Activated CD4-positive, alpha-beta T cell treated with anti-CD3 and anti-CD28 coated beads, Interleukin-2, amount 10 ng/mL, durations not matched to agents 7 days and 5 days (primary cell): ENCODE measurements around the gene CFD. TPM values are rescaled to one million over a fixed set of nuclear protein-coding genes. Genes with fewer than 3 reads are reported as not detected.
"Not testable (repeated sequence)": the region's sequence is repeated elsewhere in the genome, so short reads cannot be mapped to it uniquely, and the experiment has no call there.

ENCODE experiments used
- CTCF ChIA-PET: fragments of 350-600 bp; sonication (Branson Sonifier 250); formaldehyde crosslinking; loops from one replicate; lab custom pipeline; 2021; ENCODE audit warnings: antibody characterized with exemption; lab: Charles Lee
- POLR2A ChIA-PET: fragments of 350-600 bp; sonication (Branson Sonifier 250); formaldehyde crosslinking; loops from one replicate; lab custom pipeline; 2021; ENCODE audit warnings: antibody characterized with exemption; lab: Charles Lee
- DNase-seq: peaks from one replicate; pipeline ENCODE4 v3.0.0-alpha.2; 2020
- H3K27ac Mint-ChIP-seq: one replicate; pipeline ENCODE4 v1.8.0; 2021; ENCODE audit warnings: mild to moderate bottlenecking, moderate library complexity, mixed read lengths
- H3K27me3 Mint-ChIP-seq: one replicate; pipeline ENCODE4 v1.8.0; 2021; ENCODE audit warnings: mixed read lengths
- H3K36me3 Mint-ChIP-seq: one replicate; pipeline ENCODE4 v1.8.0; 2021; ENCODE audit warnings: low read depth, mixed read lengths
- H3K4me1 Mint-ChIP-seq: one replicate; pipeline ENCODE4 v1.8.0; 2021; ENCODE audit warnings: mixed read lengths
- H3K4me3 Mint-ChIP-seq: one replicate; pipeline ENCODE4 v1.8.0; 2021; ENCODE audit warnings: mild to moderate bottlenecking, moderate library complexity, mixed read lengths
- H3K9me3 Mint-ChIP-seq: one replicate; pipeline ENCODE4 v1.8.0; 2021; ENCODE audit warnings: mixed read lengths
- total RNA-seq, 2 experiments: library from RNA; stranded (reverse); gene quantifications; one replicate each; pipeline ENCODE4 v1.2.3, GENCODE V29; 2021

The CFD gene
- total RNA-seq, 2 experiments from 2014 or later = 1.5 to 1.6 TPM

DNA sequence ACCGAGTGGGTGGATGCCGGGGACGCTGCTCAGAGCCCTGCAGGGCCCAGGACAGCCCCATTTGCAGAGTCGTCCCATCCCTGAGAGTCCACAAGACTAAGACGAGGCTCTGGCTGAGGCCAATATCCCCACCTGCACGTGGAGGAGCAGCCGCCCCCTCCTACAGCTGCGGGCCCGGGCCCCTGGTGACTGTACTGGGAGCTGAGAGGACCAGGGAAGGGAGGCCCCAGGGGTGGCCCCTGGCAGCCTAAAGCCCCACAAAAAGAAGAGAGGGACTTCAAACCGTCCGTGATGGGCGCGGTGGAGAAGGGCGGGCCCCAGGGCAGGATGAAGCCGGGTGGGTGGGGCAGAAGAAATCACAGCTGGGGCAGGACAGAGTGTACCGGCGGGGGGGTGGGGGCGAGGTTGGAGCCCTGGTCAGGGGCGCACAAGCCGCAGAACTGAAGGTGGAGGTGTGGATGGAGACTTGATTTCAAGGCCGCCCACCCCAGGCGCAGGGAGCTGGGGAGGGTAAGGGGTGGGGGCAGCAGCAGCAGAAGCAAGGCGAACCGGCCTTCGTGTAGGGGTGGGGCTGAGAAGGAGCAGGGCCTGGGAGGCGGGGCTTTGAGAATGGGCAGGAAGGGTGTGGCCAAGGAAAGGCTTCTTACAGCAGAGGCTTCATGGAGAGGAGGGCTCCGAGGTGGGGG is 12.9 kb downstream of the CFD start:
- peaks cover 14% of the 10 kb centered on the region for H3K4me1 Mint-ChIP-seq
- peak overlapping the region; percentile 67 for H3K4me3 Mint-ChIP-seq
- ChIA-PET CTCF (interaction anchor here (0.6 to 2.3 kb wide), 2 partner anchors 9 to 103 kb away, joined by 3 to 8 read pairs; no protein-coding TSS in a partner anchor), POLR2A (interaction anchor here (0.5 kb wide), 1 partner anchor 525 kb away, joined by 3 read pairs; no protein-coding TSS in a partner anchor)
- no peaks in the 10 kb centered on the region for H3K9me3 Mint-ChIP-seq
- no peaks in the 10 kb centered on the region for H3K27me3 Mint-ChIP-seq
- peaks cover 22% of the 10 kb centered on the region for H3K36me3 Mint-ChIP-seq
- DNase-seq = peak; percentile 93
- peak overlapping the region; percentile 93 for H3K27ac Mint-ChIP-seq

GRCh38 chr19:873084-873483 is 13.6 kb downstream of the CFD start:
- Mint-ChIP-seq H3K36me3 (peaks cover 19% of the 10 kb centered on the region), H3K27ac (peak overlapping the region; percentile 71), H3K27me3 (no peaks in the 10 kb centered on the region), H3K4me3 (no peak overlapping the region), H3K4me1 (peaks cover 14% of the 10 kb centered on the region), H3K9me3 (no peaks in the 10 kb centered on the region)
- DNase-seq = peak; percentile 90
- ChIA-PET CTCF (interaction anchor here (2.3 to 2.4 kb wide), 2 partner anchors 10 to 111 kb away, joined by 8 read pairs; partner anchors contain the start of gene WDR18), POLR2A (interaction anchor here (0.5 kb wide), 1 partner anchor 525 kb away, joined by 3 read pairs; no protein-coding TSS in a partner anchor)

- no peaks in the 10 kb centered on the region for H3K9me3 Mint-ChIP-seq
- no peaks in the 10 kb centered on the region for H3K27me3 Mint-ChIP-seq
- no peak overlapping the region for H3K27ac Mint-ChIP-seq
- peaks cover 14% of the 10 kb centered on the region for H3K4me1 Mint-ChIP-seq
- POLR2A ChIA-PET = no interaction called here
- DNase-seq = no peak
- peaks cover 18% of the 10 kb centered on the region for H3K36me3 Mint-ChIP-seq
- no peak overlapping the region for H3K4me3 Mint-ChIP-seq
- CTCF ChIA-PET = interaction anchor here (1.0 to 2.4 kb wide), 3 partner anchors 10 to 111 kb away, joined by 4 to 8 read pairs (median 7); partner anchors contain the start of gene WDR18
Observed at GRCh38 chr19:873561-874041, 14.1 kb downstream of the CFD start.

DNA sequence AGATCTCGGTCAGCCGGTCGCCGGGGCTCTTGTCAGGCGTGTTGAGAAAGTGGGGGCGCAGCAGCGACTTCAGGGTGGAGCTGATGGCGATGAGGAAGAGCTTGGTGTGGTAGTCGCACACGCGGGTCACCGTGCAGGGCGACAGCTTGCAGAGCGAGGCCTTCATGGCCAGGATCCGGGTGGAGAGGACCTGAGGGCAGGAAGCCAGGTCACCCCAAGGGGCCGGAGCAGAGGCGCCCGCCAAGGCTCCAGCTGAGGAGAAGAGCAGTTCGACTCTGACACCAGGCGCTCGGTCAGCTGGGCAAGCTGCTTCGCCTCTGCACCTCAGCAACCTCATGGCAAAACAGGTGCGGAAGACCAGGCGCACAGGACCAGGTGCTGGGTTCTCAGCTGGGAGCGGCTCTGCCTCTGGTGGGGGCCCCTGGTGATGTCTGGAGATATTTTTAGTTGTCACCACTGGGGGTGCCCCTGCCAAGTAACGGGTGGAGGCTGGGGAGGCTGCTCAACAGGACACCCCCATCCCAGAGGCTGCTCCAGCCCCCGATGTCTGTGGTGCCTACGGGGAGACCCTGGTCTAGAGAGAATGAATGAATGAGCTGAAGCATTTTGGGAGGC is 15.9 kb downstream of the CFD start:
- no peaks in the 10 kb centered on the region for H3K9me3 Mint-ChIP-seq
- no peak overlapping the region for H3K4me3 Mint-ChIP-seq
- no peak overlapping the region for H3K27ac Mint-ChIP-seq
- ChIA-PET CTCF (interaction anchor here (0.6 to 2.4 kb wide), 7 partner anchors 12 to 167 kb away, joined by 3 to 8 read pairs (median 3); partner anchors contain the start of genes MED16, PALM, RNU6-9 and WDR18), POLR2A (no interaction called here)
- DNase-seq = no peak
- H3K27me3 Mint-ChIP-seq = no peaks in the 10 kb centered on the region
- peaks cover 14% of the 10 kb centered on the region for H3K4me1 Mint-ChIP-seq
- H3K36me3 Mint-ChIP-seq = peaks cover 11% of the 10 kb centered on the region

- H3K36me3 Mint-ChIP-seq = peaks cover 9% of the 10 kb centered on the region
- no peak overlapping the region for H3K27ac Mint-ChIP-seq
- ChIA-PET CTCF (interaction anchor here (1.3 kb wide), 1 partner anchor 33 kb away, joined by 4 read pairs; no protein-coding TSS in a partner anchor), POLR2A (no interaction called here)
- no peak overlapping the region for H3K4me3 Mint-ChIP-seq
- peaks cover 14% of the 10 kb centered on the region for H3K4me1 Mint-ChIP-seq
- H3K9me3 Mint-ChIP-seq = no peaks in the 10 kb centered on the region
- no peaks in the 10 kb centered on the region for H3K27me3 Mint-ChIP-seq
- no peak for DNase-seq
Observed at GRCh38 chr19:876089-876488, 16.6 kb downstream of the CFD start.

DNA sequence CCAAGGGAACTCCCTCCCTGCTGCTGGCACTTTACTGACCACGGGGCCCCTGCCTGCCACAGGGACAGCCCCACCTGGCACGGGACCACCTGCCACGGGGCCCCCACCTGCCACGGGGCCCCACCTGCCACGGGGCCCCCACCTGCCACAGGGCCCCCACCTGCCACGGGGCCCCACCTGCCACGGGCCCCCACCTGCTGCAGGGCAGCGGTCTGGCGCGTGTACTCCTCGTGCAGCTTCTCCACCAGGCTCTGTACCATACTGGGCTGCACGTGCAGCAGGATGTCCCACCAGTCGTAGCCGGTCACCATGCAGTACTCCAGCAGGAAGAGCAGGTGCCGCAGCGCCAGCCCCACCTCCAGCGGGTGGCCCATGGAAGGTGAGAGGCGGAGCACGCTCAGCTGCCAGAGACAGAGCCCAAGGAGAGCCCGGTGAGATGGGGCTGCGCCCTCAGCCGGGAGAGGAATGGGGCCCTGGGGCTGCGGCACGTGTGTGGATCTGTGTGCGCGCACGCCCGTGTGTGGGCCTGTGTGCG is 17.4 kb downstream of the CFD start:
- H3K27me3 Mint-ChIP-seq = no peaks in the 10 kb centered on the region
- POLR2A ChIA-PET = no interaction called here
- DNase-seq = no peak
- no peak overlapping the region for H3K4me3 Mint-ChIP-seq
- CTCF ChIA-PET = no interaction called here
- H3K4me1 Mint-ChIP-seq = peaks cover 12% of the 10 kb centered on the region
- H3K27ac Mint-ChIP-seq = no peak overlapping the region
- no peaks in the 10 kb centered on the region for H3K9me3 Mint-ChIP-seq
- peaks cover 7% of the 10 kb centered on the region for H3K36me3 Mint-ChIP-seq

DNA sequence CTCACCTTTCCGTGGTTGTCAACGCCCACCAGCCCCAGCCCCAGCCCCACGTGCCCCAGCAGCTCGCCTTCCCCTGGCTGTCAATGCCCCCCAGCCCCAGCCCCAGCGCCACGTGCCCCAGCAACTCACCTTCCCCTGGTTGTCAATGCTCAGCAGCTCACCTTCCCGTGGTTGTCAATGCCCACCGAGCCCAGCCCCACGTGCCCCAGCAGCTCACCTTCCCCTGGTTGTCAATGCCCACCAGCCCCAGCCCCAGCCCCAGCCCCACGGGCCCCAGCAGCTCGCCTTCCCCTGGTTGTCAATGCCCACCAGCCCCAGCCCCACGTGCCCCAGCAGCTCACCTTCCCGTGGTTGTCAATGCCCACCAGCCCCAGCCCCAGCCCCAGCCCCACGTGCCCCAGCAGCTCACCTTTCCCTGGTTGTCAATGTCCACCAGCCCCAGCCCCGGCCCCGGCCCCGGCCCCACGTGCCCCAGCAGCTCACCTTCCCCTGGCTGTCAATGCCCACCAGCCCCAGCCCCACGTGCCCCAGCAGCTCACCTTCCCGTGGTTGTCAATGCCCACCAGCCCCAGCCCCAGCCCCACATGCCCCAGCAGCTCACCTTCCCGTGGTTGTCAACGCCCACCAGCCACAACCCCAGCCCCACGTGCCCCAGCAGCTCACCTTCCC is 18.7 kb downstream of the CFD start:
- H3K4me3 Mint-ChIP-seq, POLR2A ChIA-PET, H3K27me3 Mint-ChIP-seq, H3K4me1 Mint-ChIP-seq, H3K9me3 Mint-ChIP-seq, DNase-seq, H3K36me3 Mint-ChIP-seq: not testable (repeated sequence)
- CTCF ChIA-PET = interaction anchor here (1.3 to 1.8 kb wide), 2 partner anchors 13 to 15 kb away, joined by 3 to 6 read pairs; no protein-coding TSS in a partner anchor
- H3K27ac Mint-ChIP-seq = peak overlapping the region; percentile 19

DNA sequence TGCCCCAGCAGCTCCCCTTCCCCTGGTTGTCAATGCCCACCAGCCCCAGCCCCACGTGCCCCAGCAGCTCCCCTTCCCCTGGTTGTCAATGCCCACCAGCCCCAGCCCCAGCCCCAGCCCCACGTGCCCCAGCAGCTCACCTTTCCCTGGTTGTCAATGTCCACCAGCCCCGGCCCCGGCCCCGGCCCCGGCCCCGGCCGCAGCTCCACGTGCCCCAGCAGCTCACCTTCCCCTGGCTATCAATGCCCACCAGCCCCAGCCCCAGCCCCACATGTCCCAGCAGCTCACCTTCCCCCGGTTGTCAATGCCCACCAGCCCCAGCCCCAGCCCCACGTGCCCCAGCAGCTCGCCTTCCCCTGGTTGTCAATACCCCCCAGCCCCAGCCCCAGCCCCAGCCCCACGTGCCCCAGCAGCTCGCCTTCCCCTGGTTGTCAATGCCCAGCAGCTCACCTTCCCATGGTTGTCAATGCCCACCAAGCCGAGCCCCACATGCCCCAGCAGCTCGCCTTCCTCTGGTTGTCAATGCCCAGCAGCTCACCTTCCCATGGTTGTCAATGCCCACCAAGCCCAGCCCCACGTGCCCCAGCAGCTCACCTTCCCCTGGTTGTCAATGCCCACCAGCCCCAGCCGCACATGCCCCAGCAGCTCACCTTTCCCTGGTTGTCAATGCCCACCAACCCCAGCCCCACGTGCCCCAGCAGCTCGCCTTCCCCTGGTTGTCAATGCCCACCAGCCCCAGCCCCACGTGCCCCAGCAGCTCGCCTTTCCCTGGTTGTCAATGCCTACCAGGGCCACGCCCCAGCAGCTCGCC is 19.5 kb downstream of the CFD start:
- H3K27me3 Mint-ChIP-seq, H3K36me3 Mint-ChIP-seq, H3K4me3 Mint-ChIP-seq, H3K9me3 Mint-ChIP-seq, H3K4me1 Mint-ChIP-seq, DNase-seq: not testable (repeated sequence)
- POLR2A ChIA-PET = interaction anchor here (0.6 kb wide), 1 partner anchor 118 kb away, joined by 3 read pairs; no protein-coding TSS in a partner anchor
- H3K27ac Mint-ChIP-seq = peak overlapping the region; percentile 47
- CTCF ChIA-PET = interaction anchor here (0.8 to 1.8 kb wide), 4 partner anchors 14 to 145 kb away, joined by 3 to 6 read pairs (median 3); no protein-coding TSS in a partner anchor

DNA sequence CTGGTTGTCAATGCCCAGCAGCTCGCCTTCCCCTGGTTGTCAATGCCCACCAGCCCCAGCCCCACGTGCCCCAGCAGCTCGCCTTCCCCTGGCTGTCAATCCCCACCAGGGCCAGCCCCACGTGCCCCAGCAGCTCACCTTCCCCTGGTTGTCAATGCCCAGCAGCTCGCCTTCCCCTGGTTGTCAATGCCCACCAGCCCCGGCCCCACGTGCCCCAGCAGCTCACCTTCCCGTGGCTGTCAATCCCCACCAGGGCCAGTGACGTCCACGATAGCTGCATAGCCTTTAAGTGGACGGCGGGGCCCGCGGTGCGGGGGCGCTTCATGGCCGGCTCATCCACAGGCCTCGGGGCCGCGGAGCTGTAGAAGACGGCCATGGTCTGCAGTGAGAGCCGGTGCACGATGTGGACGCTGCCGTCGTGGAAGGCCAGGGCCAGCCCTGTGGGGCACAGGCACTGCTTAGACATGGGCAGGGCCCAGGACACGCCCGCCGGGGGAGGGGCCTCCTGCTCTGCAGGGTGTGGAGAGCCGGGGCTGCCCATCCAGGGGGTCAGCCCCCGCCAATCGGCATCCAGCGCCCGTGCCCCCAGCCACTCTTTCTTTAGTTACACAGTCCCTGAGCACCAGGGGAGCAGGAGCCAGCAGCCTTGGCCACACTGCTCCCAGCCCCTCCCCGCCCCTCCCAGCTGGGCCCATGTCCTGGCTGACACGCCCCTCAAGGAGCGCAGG is 20.4 kb downstream of the CFD start:
- H3K27ac Mint-ChIP-seq = no peak overlapping the region
- H3K9me3 Mint-ChIP-seq = no peaks in the 10 kb centered on the region
- peaks cover 7% of the 10 kb centered on the region for H3K36me3 Mint-ChIP-seq
- ChIA-PET POLR2A (interaction anchor here (0.6 kb wide), 1 partner anchor 117 kb away, joined by 3 read pairs; no protein-coding TSS in a partner anchor), CTCF (interaction anchor here (0.8 to 1.4 kb wide), 3 partner anchors 17 to 146 kb away, joined by 3 to 4 read pairs (median 3); no protein-coding TSS in a partner anchor)
- H3K4me3 Mint-ChIP-seq = no peak overlapping the region
- peaks cover 1% of the 10 kb centered on the region for H3K4me1 Mint-ChIP-seq
- DNase-seq = no peak
- no peaks in the 10 kb centered on the region for H3K27me3 Mint-ChIP-seq

- Mint-ChIP-seq H3K4me3 (no peak overlapping the region), H3K36me3 (peaks cover 8% of the 10 kb centered on the region), H3K27ac (no peak overlapping the region), H3K4me1 (peaks cover 1% of the 10 kb centered on the region), H3K27me3 (no peaks in the 10 kb centered on the region), H3K9me3 (no peaks in the 10 kb centered on the region)
- CTCF ChIA-PET = interaction anchor here (0.6 to 1.4 kb wide), 5 partner anchors 20 to 313 kb away, joined by 3 to 7 read pairs (median 4); partner anchors contain the start of gene WDR18
- no peak for DNase-seq
- POLR2A ChIA-PET = no interaction called here
Observed at GRCh38 chr19:881385-882071, 22.1 kb downstream of the CFD start.
